Measurements from ENCODE around the gene MUC12.

MUC12 gene

DNA sequence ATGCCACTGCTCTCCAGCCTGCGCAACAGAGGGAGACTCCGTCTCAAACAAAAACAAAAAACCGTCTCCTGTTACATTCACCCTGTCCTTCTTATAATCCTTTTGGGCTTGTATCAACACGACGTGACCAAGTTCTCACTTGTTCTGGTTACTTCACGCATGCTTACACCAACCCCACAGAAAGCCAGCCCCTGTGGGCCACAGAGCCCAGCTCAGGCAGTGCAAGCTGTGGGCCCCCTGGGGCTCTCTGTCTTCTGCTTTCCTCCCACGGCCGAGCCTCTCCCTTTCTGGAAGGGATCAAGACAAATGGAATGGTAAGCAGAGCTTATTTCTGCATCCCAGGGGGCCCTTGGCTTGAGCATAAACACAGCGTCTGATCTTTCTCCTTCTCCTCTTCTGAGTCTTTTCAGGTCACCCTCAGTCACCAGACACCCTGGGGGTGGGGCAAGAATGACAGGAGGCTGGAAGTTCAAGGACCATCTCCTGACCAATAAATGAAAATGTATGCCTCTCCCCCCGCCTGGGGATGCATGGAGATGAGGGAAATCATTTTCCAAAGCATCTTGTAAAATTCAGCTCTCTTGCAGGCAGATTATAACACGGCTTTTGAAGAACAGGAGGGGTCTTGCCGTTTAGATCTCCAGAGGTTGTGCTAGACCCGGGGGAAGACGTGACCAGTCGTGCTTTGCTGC is 96.9 kb downstream of the MUC12 start:
- DNase-seq (ENCODE audit: low read depth): no peak

DNA sequence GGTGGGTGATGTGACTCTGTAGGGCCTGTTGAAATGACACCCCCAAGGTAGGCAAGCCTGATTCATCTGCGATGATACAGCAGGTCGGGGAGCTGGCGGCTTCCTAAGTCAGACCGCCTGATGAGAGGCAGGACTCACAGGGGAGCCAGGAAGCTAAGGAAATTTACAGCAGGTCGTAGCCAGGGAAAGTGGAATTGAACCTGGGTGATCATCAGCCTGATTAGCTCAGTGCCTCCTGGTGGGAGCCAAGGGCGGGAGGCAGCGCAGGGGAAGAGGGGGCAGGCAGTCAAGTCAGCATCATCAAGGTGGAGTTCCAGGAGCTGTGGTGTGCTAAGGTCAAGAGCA is 97.4 kb downstream of the MUC12 start:
- no peak for DNase-seq (ENCODE audit: low read depth)

GRCh38 chr7:101068401-101068800 is 99.0 kb downstream of the MUC12 start:
- no peak for DNase-seq (ENCODE audit: low read depth)

All from EH (cell line).